ENCODE measurements around the gene UBALD2.

DNA sequence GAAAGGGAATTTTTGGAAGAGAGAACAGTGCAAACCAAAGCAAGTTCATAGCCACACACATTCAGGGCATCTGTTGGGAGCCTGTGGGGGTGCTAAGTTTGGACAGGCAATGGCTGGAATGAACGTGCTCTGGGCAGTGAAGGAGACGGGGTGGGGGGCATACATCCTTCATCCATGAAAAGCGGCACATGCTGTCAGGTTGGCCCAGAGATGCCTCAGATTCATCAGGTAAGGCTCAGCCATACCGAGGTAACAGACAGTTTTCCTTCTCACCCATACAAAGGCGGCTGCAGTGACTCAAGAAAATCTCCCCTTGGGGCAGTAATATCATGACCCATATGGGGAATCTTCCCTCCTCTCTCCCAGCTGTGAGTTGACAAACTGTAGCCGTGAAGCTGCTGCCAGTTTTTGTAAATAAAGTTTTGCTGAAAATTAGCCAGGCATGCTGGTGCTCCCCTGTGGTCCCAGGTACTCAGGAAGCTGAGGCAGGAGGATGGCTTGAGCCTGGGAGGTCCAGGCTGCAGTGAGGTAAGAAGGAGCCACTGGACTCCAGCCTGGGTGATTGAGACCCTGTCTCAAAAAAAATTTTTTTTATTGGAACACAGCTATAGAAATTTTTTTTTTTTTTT lies 9.2 kb upstream of the UBALD2 start:
- TF ChIP-seq, protein P1, sequence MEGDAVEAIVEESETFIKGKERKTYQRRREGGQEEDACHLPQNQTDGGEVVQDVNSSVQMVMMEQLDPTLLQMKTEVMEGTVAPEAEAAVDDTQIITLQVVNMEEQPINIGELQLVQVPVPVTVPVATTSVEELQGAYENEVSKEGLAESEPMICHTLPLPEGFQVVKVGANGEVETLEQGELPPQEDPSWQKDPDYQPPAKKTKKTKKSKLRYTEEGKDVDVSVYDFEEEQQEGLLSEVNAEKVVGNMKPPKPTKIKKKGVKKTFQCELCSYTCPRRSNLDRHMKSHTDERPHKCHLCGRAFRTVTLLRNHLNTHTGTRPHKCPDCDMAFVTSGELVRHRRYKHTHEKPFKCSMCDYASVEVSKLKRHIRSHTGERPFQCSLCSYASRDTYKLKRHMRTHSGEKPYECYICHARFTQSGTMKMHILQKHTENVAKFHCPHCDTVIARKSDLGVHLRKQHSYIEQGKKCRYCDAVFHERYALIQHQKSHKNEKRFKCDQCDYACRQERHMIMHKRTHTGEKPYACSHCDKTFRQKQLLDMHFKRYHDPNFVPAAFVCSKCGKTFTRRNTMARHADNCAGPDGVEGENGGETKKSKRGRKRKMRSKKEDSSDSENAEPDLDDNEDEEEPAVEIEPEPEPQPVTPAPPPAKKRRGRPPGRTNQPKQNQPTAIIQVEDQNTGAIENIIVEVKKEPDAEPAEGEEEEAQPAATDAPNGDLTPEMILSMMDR (IDR thresholded peaks at IDR 0.05): no peak
- TF ChIP-seq POLR2AphosphoS5 (IDR thresholded peaks at IDR 0.05) (no peak), POLR2A (IDR thresholded peaks at IDR 0.05) (no peak)
